Stimulated activated naive B cell treated with anti-CD40 and anti-IgM and Interleukin-4, amounts not matched to agents 10 μg/mL and 1 μg/mL and 100 μg/mL, for 72 hours (primary cell): ENCODE data around the gene CDKL5.

ENCODE experiments used
- ATAC-seq, 2 donors: fragments of 150-1000 bp; cut with Tn5 transposase; replicated peaks; 2 replicates each; pipeline ENCODE4 v1.10.0; 2021; ENCODE audit warnings: moderate library complexity in 1 of 2
- DNase-seq: peaks from one replicate; pipeline ENCODE4 v3.0.0; 2021
- H3K27ac Mint-ChIP-seq: one replicate; pipeline ENCODE4 v1.8.0; 2022; ENCODE audit warnings: mild to moderate bottlenecking, mixed read lengths
- H3K27me3 Mint-ChIP-seq, 2 donors: one replicate each; pipeline ENCODE4 v1.8.0; 2022; ENCODE audit warnings: mixed read lengths in 2 of 2
- H3K36me3 Mint-ChIP-seq, 2 donors: one replicate each; pipeline ENCODE4 v1.8.0; 2022; ENCODE audit warnings: mixed read lengths in 2 of 2, mild to moderate bottlenecking in 1 of 2
- H3K4me1 Mint-ChIP-seq, 2 donors: one replicate each; pipeline ENCODE4 v1.8.0; 2022; ENCODE audit warnings: mixed read lengths in 2 of 2, mild to moderate bottlenecking in 1 of 2
- H3K4me3 Mint-ChIP-seq, 2 donors: one replicate each; pipeline ENCODE4 v1.8.0; 2022; ENCODE audit warnings: mild to moderate bottlenecking in 2 of 2, mixed read lengths in 2 of 2, moderate library complexity in 1 of 2
- H3K9me3 Mint-ChIP-seq, 2 donors: one replicate each; pipeline ENCODE4 v1.8.0; 2022; ENCODE audit warnings: mixed read lengths in 2 of 2, mild to moderate bottlenecking in 1 of 2

CDKL5 gene

DNA sequence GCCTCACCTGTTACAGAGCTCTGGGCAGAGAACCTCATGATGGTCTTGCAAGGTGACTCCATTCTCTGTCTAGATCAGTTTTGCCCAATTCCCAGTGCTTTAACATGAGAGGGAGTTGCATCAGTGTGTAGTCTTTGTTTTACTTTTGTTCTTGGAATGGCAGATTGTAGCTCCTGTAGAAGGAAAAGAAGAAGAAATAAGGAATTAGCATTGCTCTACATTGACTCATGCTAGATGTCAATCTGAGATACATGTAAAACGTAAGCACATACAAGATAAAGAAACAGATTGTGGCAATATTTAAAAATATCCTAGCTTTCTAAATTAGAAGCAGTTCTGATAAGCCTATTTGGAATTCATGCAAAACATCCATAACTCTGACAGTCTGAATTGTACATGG lies 266.0 kb downstream of the CDKL5 start:
- Mint-ChIP-seq H3K36me3 (no peaks in the 10 kb centered on the region), H3K27me3 (no peaks in the 10 kb centered on the region)

DNA sequence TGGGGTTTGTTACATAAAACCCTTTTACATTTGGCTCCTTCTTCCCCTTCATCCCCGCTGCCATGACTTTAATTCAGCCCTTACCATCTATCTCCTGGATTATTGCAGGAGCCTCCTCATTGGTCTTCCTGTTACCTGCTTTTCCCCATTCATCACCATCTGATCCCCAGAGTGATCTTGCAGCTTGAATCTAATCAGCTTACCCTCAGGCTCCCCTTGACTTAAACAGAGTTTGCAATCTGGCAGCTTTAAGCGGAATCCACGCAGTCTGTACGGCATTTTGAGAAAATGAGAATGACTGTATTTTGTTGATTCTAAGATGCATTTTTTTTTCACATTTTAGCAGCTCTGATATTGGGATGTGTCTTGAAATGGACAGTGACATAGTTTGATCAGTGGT lies 267.1 kb downstream of the CDKL5 start:
- Mint-ChIP-seq H3K36me3 (no peaks in the 10 kb centered on the region), H3K4me3 (no peak overlapping the region), H3K27me3 (peaks cover 0 to 11% of the 10 kb centered on the region in 2 donors), H3K27ac (no peak overlapping the region), H3K9me3 (peaks cover 0 to 1% of the 10 kb centered on the region in 2 donors), H3K4me1 (no peaks in the 10 kb centered on the region)
- no peak for ATAC-seq
- no peak for DNase-seq

More for the DNA sequence above, 266.0 kb downstream of the CDKL5 start:
- Mint-ChIP-seq H3K4me1 (no peaks in the 10 kb centered on the region), H3K4me3 (no peak overlapping the region), H3K9me3 (peaks cover 0 to 1% of the 10 kb centered on the region in 2 donors), H3K27ac (no peak overlapping the region)
- DNase-seq (no peak), ATAC-seq (no peak)

DNA sequence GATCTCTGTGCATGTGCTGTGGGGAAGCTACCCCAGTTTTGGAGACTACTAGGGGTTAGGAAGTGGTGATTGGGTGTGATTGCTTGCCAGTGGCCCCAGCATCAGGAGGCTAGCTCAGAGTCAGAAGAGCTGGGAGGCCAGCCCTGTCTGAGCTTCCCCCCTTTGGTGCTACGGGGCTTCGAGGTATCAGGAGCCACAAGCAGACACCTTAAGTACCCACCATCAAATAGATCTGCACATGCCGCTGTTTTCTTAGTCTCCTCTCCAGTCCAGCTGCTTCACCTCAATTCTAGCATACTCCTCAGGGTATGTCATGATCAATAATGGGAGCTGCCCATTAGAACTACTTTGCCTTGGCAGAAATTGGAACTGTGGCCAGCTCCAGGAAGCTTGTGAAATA lies 271.2 kb downstream of the CDKL5 start:
- H3K9me3 Mint-ChIP-seq = peaks cover 0 to 1% of the 10 kb centered on the region in 2 donors
- H3K27ac Mint-ChIP-seq = no peak overlapping the region
- H3K27me3 Mint-ChIP-seq = peaks cover 0 to 17% of the 10 kb centered on the region in 2 donors
- no peak for ATAC-seq
- H3K4me3 Mint-ChIP-seq = no peak overlapping the region
- no peak for DNase-seq
- no peaks in the 10 kb centered on the region for H3K4me1 Mint-ChIP-seq
- no peaks in the 10 kb centered on the region for H3K36me3 Mint-ChIP-seq

DNA sequence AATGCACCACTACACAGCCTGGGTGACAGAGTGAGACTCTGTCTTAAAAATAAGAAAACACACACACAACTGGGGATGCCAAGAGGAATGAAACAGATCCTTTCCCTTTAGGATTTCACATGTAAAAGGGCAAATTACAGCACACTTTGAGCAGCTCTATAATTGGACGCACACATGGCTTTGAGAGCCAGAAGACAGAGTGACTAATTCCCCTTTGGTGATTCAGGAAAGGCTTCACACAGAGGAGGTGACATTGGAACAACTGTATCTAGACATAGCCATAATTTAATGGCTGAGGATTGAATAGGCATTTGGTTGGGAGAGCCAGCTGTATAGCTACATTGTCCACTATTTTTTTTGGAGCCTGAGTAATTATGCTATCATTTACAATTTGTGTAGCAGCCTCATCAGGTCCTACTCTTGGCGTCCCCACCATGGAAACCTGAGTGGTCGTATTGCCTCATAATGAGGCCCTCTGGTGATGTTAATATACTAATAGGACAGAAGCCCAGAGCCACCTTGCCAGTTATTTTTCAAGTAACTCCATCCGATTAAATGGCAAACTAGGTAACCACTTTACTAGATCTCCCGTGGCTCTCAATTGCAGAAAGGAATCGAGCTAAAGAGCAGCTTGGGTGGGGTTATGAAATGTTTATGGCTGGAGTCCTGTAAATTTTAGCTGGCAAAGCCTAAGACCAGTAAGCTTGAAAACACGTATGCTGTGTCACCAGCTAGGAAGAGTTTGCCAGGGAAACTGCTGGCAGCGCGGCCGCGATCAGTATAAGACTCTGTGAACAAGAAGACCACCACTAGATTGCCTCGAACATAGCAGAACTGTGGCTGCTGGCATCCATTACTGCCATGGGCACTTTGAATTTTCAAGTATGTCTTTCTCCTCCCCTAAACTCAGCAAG lies 273.6 kb downstream of the CDKL5 start:
- Mint-ChIP-seq H3K27me3 (peaks cover 0 to 24% of the 10 kb centered on the region in 2 donors), H3K4me3 (no peak overlapping the region), H3K9me3 (peaks cover 0 to 1% of the 10 kb centered on the region in 2 donors), H3K36me3 (no peaks in the 10 kb centered on the region), H3K27ac (no peak overlapping the region), H3K4me1 (no peaks in the 10 kb centered on the region)
- DNase-seq = no peak
- no peak for ATAC-seq

DNA sequence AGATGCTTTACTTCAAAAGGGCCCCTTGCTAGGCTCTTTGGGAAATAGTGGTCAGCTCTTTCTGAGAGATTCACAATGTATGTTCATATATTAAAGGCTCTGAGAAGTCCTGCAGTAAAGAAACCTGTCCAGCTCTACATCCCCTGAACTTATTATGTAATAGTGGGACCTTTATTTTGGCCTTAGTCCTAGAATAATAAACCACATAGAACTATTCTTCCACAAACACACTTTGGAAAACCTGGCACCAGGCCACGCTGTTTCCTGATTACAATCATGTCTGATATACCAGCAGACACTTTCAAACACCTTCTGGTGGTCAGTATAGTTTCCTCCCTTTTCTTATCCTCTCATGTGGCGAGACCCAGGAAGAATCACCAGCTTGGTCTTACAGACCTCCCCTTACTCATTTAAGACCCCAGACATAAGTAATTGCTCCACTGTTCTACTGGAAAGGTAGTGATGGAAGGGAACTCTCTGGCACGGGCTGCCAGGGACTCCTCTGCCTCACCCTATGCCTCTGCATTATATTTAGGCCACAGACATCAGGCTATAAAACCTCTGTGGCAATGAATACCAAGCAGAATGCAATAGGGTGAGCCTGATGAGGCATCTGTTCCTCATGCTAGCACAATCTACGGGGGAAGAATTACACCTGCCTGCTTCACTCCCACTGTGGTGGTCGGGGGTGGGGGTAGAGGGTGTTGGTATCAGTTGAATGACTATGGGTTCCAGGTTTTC lies 276.4 kb downstream of the CDKL5 start:
- Mint-ChIP-seq H3K4me1 (no peaks in the 10 kb centered on the region), H3K27ac (no peak overlapping the region), H3K27me3 (peaks cover 0 to 20% of the 10 kb centered on the region in 2 donors), H3K36me3 (no peaks in the 10 kb centered on the region), H3K9me3 (no peaks in the 10 kb centered on the region), H3K4me3 (no peak overlapping the region)
- DNase-seq (no peak), ATAC-seq (no peak)

DNA sequence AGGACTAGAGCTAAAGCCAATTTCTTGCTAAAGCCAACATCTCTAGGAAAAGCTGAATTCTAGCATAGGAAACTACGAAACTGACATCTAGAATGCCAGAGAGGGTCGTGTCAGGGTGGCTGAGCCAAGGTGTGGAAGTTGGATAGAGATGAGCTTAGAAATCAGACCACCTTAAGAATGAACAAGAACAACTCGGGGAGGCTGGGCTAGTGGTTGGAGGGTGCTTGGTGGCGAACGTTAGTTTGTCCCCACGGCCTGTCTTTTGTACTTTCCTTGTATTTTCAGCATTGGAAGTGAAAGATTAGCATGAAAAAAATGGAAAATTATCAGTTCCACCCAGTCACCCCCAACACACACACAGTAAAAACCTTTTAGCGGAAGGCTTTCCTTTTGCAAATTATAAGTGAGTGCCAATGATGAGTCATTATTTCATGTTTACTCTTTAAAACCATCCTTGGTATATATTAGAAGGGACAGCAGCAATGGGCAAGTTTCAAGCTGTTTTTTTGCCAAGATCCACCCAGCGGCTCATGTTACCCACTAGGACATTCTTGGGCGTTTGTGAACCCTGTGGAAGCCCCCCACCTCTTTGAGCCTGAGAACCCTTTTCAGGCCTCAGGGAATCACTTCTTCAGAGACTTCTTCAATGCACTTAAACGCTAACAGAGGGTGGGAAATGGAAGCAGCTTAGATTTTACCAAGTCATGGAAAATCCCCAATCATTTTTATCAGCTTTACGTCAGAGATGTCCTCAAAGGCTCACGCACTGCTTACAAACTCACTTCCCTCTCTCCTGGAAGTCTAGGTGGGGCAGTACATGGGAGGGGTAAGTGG lies 277.2 kb downstream of the CDKL5 start:
- no peak overlapping the region for H3K4me3 Mint-ChIP-seq
- H3K4me1 Mint-ChIP-seq = no peaks in the 10 kb centered on the region
- no peaks in the 10 kb centered on the region for H3K9me3 Mint-ChIP-seq
- H3K36me3 Mint-ChIP-seq = no peaks in the 10 kb centered on the region
- H3K27ac Mint-ChIP-seq = no peak overlapping the region
- H3K27me3 Mint-ChIP-seq = peaks cover 0 to 13% of the 10 kb centered on the region in 2 donors
- DNase-seq (no peak), ATAC-seq (no peak)
